ENCODE results near the gene TMEM145. TPM values are rescaled to one million over a fixed set of nuclear protein-coding genes. Genes with fewer than 3 reads are reported as not detected.
A peak's percentile ranks its signal among the peaks of the same experiment; 100 is the strongest.

Gene TMEM145
- total RNA-seq, 1 experiment from 2014 or later: 4.9 TPM

DNA sequence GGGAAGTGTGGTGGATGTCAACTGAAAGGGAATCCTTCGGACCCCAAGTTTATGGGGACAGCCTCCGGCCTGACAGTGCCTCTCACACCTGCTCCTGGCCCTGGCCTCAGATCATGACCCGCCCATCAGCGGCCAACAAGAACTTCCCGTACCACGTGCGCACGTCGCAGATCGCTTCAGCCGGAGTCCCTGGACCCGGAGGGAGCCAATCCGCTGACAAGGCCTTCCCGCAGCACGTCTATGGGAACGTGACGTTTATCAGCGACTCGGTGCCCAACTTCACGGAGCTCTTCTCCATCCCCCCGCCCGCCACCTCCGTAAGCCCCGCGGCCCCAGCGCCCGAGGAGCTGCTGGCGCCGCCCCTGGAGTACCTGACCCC is 10.4 kb downstream of the TMEM145 start:
- CTCF ChIA-PET: no interaction called here
- DNase-seq (ENCODE audit: low spot score): no peak
- no peak overlapping the region for H3K27ac ChIP-seq (ENCODE audit: low read depth, low read length, poor library complexity, severe bottlenecking)
- H3K36me3 ChIP-seq (ENCODE audit: insufficient read depth, low read length, poor library complexity, severe bottlenecking): no peaks in the 10 kb centered on the region
- no peaks in the 10 kb centered on the region for H3K9me3 ChIP-seq (ENCODE audit: low read depth, low read length, poor library complexity, severe bottlenecking)
- no peak overlapping the region for H3K4me3 ChIP-seq (ENCODE audit: low read depth, low read length, poor library complexity, severe bottlenecking)
- peaks cover 9% of the 10 kb centered on the region for H3K27me3 ChIP-seq (replicated peaks; ENCODE audit: insufficient read depth, low read depth, low read length, poor library complexity)
- no TSS peak for BruUV-seq (replicated peaks)
- POLR2A ChIA-PET (ENCODE audit: low non-redundant PET): no interaction called here
- intact Hi-C loops (cut with micrococcal nuclease; ENCODE audit: unreplicated experiment): no loop called here
- peaks cover 5% of the 10 kb centered on the region for H3K4me1 ChIP-seq (ENCODE audit: insufficient read depth, low read length, poor library complexity, severe bottlenecking)
- TF ChIP-seq, protein P1, sequence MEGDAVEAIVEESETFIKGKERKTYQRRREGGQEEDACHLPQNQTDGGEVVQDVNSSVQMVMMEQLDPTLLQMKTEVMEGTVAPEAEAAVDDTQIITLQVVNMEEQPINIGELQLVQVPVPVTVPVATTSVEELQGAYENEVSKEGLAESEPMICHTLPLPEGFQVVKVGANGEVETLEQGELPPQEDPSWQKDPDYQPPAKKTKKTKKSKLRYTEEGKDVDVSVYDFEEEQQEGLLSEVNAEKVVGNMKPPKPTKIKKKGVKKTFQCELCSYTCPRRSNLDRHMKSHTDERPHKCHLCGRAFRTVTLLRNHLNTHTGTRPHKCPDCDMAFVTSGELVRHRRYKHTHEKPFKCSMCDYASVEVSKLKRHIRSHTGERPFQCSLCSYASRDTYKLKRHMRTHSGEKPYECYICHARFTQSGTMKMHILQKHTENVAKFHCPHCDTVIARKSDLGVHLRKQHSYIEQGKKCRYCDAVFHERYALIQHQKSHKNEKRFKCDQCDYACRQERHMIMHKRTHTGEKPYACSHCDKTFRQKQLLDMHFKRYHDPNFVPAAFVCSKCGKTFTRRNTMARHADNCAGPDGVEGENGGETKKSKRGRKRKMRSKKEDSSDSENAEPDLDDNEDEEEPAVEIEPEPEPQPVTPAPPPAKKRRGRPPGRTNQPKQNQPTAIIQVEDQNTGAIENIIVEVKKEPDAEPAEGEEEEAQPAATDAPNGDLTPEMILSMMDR (conservative IDR thresholded peaks at IDR 0.05; ENCODE audit: low read depth, low read length): no peak
- no peak for TF ChIP-seq EZH2 (IDR thresholded peaks at IDR 0.05; ENCODE audit: borderline replicate concordance, low read depth, low read length, poor library complexity, severe bottlenecking)

DNA sequence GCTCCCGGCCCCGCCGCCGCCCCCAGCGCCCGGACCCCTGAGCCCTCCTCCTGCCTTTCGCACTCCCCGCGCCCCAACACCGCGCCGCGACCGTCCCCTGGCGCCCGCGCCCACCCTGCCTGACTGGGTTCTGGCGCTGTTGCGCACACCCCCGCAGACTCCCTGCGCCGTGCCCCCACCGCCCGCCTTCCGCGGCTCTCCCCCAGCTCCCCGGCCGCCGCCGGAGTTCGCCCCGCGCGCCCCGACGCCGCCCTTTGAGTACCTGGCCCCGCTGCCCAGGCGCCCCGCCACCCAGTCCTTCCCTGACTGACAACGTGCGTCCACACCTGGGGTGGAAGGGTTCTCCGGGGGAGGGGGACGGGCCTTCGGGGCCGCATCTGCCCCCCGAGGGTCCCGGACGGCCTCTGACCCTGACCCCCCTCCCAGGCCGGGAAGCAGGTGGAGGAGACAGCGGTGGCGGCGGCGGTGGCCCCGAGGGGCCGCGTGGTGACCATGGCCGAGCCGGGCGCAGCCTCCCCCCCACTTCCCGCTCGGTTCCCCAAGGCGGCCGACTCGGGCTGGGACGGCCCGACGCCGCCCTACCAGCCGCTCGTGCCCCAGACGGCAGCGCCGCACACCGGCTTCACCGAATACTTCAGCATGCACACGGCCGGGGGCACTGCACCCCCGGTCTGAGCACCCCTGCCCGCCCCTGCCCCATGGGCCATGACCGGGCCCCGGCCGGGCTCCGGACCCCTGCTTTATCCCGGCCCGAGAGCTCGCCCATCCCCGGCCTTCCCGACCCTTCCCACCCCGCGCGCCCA is 10.9 kb downstream of the TMEM145 start:
- no peak overlapping the region for H3K27ac ChIP-seq (ENCODE audit: low read depth, low read length, poor library complexity, severe bottlenecking)
- H3K36me3 ChIP-seq (ENCODE audit: insufficient read depth, low read length, poor library complexity, severe bottlenecking): no peaks in the 10 kb centered on the region
- BruUV-seq (replicated peaks): no TSS peak
- peak overlapping the region; percentile 88 for H3K4me3 ChIP-seq (ENCODE audit: low read depth, low read length, poor library complexity, severe bottlenecking)
- DNase-seq (ENCODE audit: low spot score): peak; percentile 37
- TF ChIP-seq, protein P1 (conservative IDR thresholded peaks at IDR 0.05; ENCODE audit: low read depth, low read length): 0 out of 2 replicates have a peak, but pooled peaks have one; percentile 21
- TF ChIP-seq EZH2 (IDR thresholded peaks at IDR 0.05; ENCODE audit: borderline replicate concordance, low read depth, low read length, poor library complexity, severe bottlenecking): no peak
- ChIA-PET POLR2A (ENCODE audit: low non-redundant PET) (interaction anchor here (0.6 kb wide), 1 partner anchor 1898 kb away, joined by 5 read pairs; no protein-coding TSS in a partner anchor), CTCF (no interaction called here)
- intact Hi-C loops (cut with micrococcal nuclease; ENCODE audit: unreplicated experiment): no loop called here
- no peaks in the 10 kb centered on the region for H3K9me3 ChIP-seq (ENCODE audit: low read depth, low read length, poor library complexity, severe bottlenecking)
- peaks cover 9% of the 10 kb centered on the region for H3K27me3 ChIP-seq (replicated peaks; ENCODE audit: insufficient read depth, low read depth, low read length, poor library complexity)
- H3K4me1 ChIP-seq (ENCODE audit: insufficient read depth, low read length, poor library complexity, severe bottlenecking): peaks cover 5% of the 10 kb centered on the region

DNA sequence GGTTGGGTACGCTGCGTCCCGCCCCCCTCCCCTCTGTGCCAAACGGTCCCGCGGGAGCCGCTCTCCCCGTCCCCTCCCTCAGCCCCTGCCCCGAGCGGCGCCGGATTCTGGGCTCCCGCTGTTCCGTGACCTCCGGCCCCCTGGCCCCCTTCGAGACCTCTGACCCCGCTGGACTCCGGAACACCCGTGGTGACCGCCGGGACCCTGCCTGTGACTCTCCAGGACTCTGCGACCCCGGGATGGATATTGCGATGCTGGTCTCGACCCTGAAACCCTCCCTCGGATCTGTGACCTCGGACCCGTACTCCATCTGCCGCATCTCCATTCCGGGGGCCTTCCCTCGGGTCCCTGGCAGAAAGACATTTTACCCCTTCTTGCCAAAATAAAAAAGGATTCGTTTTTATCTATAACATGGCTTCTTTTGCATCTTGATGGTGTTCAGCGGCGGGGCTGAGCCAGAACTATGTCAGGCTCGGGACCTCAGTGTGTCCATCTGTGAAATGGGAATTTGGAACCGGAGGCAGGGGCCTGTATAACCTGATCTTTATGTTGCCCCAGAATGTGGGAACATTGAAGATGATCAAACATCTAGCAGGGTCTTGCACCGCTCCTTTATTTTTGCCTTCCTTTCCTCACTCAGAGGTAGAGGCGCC is 11.7 kb downstream of the TMEM145 start:
- H3K4me1 ChIP-seq (ENCODE audit: insufficient read depth, low read length, poor library complexity, severe bottlenecking): peaks cover 5% of the 10 kb centered on the region
- ChIA-PET POLR2A (ENCODE audit: low non-redundant PET) (interaction anchor here (0.6 kb wide), 1 partner anchor 1899 kb away, joined by 5 read pairs; no protein-coding TSS in a partner anchor), CTCF (no interaction called here)
- peaks cover 9% of the 10 kb centered on the region for H3K27me3 ChIP-seq (replicated peaks; ENCODE audit: insufficient read depth, low read depth, low read length, poor library complexity)
- no peaks in the 10 kb centered on the region for H3K9me3 ChIP-seq (ENCODE audit: low read depth, low read length, poor library complexity, severe bottlenecking)
- DNase-seq (ENCODE audit: low spot score): no peak
- no peak overlapping the region for H3K27ac ChIP-seq (ENCODE audit: low read depth, low read length, poor library complexity, severe bottlenecking)
- intact Hi-C loops (cut with micrococcal nuclease; ENCODE audit: unreplicated experiment): loop anchor here (1.0 to 5.0 kb wide), 2 partner anchors 78 to 217 kb away; no protein-coding TSS in a partner anchor
- TF ChIP-seq, protein P1 (conservative IDR thresholded peaks at IDR 0.05; ENCODE audit: low read depth, low read length): no peak
- no peak for TF ChIP-seq EZH2 (IDR thresholded peaks at IDR 0.05; ENCODE audit: borderline replicate concordance, low read depth, low read length, poor library complexity, severe bottlenecking)
- no peaks in the 10 kb centered on the region for H3K36me3 ChIP-seq (ENCODE audit: insufficient read depth, low read length, poor library complexity, severe bottlenecking)
- BruUV-seq (replicated peaks): no TSS peak
- peak overlapping the region; percentile 88 for H3K4me3 ChIP-seq (ENCODE audit: low read depth, low read length, poor library complexity, severe bottlenecking)

Data from A673 (cell line).